Stimulated activated CD8-positive, alpha-beta memory T cell treated with anti-CD3 and anti-CD28 coated beads, Interleukin-4, amount 100 ng/mL, for 1 hour (primary cell): Measurements from ENCODE around the gene HEPHL1.
"Not testable (repeated sequence)": the region's sequence is repeated elsewhere in the genome, so short reads cannot be mapped to it uniquely, and the experiment has no call there.

Experiments
- DNase-seq, 2 donors: peaks; one replicate each; pipeline ENCODE4 v3.0.0-alpha.2; 2020; ENCODE audit warnings: low read depth in 2 of 2, low spot score in 1 of 2

HEPHL1 gene

DNA sequence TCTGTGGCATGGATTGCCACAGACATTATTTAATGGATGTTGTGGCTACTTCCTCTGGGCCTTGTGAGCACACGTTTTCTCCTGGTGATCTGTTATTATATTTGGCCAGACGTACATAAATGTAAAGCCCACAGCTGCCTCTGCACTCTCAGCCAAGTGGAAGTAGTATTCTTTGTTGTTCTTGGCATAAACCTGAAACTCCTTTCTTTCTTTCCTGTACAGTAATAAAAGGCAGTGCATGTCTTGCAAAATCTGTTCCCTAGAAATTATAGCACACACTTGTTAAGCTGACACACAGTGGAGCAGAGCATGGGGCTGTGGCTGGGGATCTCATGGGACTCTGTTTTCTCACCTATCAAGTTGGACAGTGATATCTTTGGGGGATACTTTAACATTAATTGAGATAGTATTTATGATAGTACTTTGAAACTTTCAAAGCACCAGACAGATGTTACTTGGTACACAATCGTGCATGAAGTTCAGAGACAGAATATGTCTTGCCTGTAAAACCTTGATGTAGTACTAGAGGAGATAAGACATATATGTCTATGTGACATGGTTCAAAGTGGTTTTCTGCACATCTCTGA is 128.4 kb downstream of the HEPHL1 start:
- no peak for DNase-seq

DNA sequence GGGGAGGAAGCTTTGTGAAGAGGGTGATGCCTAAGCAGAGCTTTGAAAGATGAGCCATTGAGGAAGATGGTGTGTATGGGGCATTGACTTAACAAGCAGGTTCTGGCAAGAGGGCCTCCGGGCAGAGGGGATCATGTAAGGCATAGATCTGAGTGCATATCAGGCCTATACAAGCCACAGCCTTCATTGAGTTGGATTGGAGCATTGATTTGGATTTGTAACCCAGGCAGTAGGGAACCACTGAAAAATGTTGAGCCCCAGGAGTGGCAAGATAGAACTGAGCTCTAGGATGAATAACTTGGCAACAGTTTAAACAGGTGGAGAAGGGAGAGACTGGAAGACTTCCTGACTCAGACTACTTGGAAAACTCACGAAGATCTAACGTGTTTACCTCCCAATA is 128.9 kb downstream of the HEPHL1 start:
- DNase-seq: no peak

DNA sequence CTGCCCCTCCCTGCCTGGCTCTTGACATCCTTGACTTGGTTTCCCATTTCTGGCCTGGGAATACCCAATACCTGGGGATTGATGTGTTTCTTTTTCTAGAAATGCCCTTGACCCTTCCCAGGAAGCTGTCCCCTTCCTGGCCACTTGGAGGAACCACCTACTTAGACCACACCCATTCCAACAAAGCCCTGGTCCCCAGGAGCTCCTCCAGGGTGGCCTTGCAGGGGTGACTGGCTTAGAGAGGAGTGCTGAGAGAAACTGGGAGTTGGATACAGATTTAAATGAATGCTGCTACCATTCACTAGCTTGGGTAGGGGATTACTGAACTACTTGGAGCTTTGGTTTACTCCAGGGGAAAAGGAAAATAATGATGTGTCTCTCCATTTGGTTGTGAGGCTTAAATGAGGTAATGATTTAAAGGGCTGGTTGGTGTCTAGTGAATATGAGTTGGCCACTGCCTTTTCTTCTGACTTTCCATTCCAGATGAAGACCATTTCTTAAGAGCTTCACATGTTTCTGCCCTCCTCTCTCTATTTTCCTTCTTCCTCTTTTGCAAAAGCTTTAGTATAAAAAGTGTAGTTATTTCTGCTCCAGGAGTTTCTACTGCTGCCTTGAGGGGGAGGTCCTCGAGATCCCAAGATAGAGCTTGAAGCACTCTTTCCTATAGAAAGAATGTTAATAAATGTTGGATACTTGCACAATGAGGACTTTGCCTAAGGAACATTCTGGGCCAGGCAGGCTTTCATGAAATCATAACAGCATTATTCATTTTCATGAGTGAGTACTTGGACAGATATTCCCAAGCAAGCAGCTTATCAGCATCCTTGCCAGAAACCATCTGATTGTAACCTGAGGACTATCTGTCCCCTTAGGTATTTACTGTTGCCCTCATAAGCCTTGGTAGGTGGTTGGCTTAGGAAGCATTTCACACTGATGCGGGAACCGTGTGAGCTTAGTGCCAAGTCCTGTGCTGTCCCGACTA is 129.8 kb downstream of the HEPHL1 start:
- no peak for DNase-seq

DNA sequence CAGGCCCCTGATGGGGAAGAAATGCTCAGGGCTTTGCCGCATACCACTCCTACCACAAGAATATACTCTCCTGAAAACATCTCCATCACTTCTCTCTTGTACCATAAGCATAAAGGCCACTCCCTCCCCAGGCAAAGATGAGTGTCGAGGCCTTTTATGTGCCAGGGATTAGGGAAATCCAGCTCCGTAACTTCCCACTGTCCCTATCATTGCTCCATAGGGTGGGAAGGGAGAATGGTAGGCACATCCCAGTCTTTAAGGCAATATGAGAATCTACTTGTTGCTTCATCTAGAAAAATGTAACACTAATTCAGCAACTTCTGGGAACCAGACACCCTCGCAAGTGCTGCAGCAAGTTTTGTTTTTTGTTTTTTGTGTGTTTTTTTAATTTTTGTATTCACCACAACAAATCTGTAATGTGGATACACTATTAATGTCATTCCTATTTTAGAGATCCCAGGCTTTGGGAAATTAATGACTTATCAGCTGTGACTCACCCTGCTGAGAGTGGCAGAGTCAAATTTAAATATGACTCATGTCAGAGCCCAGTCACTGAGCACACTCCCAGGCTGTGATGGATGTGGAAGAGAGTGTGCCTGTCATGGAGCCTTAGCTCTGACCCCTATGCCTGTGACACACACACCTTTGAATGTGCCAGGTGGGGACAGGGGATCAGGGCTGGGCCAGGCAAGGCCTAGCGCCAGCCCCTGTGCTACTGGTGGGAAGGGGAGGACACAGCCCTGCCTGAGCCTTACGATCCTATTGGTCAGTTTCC is 130.9 kb downstream of the HEPHL1 start:
- DNase-seq: no peak

DNA sequence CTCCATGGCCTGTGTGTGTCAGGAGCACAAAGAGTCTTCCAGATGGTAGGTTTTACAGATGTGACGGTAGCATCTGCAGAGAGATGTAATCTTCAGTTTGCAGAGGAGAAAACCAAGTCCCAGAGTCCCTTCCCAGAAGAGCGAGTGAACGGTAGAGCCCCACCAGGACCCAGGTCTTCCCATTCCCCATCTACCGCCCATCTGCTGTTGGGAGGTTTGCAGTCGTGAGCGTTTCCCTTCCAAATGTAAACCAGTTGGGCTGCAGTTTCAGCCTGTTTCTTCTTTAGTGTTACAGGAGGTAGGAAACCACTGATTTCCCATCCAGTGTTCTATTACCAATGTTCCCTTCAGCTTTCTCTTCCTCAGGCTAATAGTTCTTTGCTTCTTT is 131.5 kb downstream of the HEPHL1 start:
- DNase-seq: no peak

DNA sequence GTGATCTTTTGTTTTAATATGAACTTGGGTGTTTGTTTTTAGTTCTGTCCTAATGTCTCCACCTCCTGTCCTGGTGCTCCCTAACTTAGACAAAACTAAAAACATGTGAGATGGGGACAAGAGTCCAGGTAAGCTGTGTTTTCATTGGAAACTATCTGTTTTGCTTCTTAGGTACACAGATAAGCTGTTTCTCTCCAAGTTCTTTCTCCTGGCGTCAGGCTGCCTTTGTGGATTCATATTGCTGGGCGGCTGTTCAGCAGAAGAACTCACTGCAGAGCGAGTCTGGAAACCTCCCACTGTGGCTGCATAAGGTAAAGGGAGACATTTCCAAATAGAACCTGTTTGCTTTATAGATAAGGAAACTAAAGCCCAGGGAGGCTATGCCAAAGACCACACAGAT is 132.2 kb downstream of the HEPHL1 start:
- DNase-seq: no peak

DNA sequence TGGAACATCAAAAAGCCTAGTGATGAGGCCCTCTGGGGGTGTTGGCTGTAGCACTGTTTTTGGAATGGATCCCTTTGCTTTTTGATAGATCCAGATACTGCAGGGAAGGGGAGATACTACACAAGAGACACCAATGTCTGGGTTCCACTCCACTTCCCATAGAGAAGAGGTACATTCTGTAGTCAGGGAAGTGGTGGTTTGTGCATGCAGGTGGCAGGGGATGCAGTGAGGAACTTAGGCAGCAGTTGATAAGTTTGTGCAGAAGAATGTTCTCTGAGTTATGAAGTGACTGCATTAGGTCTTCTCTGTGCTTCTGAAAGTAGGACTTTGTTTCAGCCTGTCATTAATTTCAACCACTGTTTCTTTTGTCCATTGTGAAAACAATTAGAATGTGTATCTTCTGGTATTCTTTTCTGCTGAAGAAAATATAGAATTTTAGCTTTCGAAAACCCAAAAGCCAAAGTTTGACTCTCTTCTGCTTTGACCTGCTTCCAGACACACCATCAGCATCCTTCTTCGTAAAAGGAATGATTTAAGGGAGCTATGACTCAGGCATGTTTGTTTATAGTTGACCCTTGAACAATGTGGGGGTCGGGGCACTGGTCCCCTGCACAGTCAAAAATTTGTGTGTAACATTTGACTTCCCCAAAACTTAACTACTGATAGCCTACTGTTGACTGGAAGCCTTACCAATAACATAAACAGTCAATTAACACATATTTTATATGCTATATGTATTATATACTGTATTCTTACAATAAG is 133.1 kb downstream of the HEPHL1 start:
- DNase-seq: no peak

DNA sequence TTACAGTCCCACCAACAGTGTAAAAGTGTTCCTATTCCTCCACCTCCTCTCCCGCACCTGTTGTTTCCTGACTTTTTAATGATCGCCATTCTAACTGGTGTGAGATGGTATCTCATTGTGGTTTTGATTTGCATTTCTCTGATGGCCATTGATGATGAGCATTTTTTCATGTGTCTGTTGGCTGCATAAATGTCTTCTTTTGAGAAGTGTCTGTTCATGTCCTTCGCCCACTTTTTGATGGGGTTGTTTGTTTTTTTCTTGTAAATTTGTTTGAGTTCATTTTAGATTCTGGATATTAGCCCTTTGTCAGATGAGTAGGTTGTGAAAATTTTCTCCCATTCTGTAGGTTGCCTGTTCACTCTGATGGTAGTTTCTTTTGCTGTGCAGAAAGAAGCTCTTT is 136.2 kb downstream of the HEPHL1 start:
- DNase-seq: not testable (repeated sequence)
